Dedifferentiated amniotic fluid mesenchymal stem cell (primary cell): ENCODE data around the gene BANP.
"Not testable (repeated sequence)": the region's sequence is repeated elsewhere in the genome, so short reads cannot be mapped to it uniquely, and the experiment has no call there.

ENCODE experiments used
- DNase-seq: peaks from one replicate; pipeline ENCODE4 v3.0.0-alpha.2; 2016; ENCODE audit errors: extremely low spot score

BANP gene

DNA sequence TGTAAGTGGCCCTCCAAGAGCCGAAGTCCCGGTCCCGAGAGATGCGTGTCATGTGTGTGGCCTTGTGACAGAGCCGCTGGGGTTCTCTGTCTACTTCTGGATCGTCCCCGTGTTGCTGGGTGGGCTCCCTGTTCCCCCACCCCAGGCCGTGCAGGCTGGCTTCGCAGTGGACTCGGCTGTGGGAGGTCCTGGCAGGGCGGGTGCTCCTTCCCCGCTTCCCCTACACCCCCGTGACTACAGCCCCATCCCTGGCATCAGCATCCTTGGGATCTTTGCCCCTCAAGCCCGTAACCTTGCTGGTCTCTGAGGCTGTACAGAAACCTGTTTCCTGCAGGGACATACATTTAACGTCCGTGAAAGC is 136.3 kb downstream of the BANP start:
- no peak for DNase-seq

DNA sequence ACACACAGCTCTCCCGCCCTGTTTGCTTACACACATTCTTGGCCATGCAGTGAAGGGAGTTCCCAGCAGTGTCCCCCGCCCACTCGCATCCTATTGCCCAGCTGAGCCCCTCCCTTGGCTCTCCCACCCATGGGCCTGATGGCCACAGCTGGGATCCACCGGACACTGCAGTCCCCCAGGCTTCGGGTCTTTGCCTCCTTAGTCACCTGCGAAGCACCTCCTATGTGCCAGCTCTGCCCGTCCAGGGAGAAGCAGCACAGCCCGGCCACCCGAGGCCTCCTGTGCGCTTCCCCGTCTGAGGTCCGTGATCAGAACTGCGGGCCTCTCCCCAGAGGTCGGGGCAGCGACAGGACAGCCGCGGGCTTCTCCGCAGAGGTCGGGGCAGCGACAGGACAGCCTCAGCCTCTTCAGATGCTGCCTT is 136.9 kb downstream of the BANP start:
- no peak for DNase-seq

DNA sequence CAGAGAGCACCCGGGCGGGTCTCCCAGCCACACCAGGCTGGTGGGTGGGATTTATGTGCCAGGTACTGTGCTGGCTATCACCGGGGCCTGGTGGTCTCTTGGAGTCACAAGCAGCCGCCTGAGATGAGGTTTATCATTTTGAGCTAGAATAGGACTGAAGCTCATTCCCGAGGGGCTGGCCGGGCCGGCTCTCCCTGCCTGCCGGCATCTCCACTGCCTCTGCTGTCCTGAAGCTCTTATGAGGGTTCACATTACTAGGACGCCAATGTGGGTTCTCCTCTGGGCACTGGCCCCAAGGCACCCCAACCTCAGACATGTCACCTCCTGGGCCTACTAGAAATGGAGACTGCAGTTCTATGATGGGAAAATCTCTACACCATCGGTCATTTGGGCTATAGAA is 137.4 kb downstream of the BANP start:
- not testable (repeated sequence) for DNase-seq

DNA sequence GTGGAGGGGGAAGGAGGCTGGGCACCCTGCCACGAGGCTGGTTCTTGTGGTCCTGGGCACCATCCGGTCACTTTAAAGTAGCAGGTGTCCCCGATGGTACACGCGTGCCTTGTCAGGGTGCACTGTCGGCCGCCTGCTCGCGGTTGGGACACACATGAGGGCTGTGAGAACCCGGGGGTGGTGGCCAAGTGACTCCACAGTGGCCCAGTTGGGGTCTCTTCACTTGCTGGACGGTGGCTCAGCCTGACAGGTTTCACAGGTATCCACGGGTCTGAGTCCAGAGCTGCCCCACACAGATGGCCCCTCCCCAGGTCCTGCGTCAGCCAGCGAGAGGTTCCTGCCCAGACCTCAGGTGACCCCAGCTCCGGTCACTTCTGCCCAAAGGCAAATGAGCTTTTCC is 137.8 kb downstream of the BANP start:
- DNase-seq, result not testable (repeated sequence)

DNA sequence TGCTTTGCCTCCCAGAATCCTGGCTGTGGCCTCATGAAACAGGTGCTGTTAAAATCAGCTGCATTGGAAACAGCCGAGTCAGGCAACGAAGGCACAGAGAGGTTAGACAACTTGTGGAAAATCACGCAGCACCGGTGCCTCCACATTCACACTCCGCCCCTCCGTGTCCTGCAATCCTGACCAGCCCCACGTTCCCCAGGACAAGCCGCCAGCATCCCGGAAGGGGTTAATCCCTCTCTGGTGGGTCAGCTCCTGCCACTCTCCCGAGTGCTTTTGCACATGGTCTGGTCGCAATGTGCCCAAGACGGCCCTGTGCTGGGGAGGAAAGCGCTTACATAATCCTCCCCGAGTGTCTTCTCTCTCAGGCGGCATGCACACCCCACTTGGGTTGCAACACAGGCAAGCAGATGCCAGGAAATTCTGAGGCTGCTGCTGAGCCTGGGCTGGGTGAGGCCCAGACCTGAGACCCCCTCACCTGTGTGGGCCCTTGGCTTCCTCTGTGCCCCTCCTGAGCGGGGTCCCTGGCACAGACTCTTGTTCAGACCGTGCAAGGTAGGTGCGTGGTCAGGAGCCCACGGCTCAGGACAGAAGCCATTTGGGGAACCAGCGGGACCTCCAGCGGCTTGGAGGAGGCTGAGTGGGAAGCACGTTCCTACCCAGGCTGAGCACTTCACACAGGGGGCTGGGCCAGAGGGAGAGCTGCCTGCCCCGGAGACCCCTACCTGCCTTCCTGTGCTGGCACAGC is 138.6 kb downstream of the BANP start:
- not testable (repeated sequence) for DNase-seq

DNA sequence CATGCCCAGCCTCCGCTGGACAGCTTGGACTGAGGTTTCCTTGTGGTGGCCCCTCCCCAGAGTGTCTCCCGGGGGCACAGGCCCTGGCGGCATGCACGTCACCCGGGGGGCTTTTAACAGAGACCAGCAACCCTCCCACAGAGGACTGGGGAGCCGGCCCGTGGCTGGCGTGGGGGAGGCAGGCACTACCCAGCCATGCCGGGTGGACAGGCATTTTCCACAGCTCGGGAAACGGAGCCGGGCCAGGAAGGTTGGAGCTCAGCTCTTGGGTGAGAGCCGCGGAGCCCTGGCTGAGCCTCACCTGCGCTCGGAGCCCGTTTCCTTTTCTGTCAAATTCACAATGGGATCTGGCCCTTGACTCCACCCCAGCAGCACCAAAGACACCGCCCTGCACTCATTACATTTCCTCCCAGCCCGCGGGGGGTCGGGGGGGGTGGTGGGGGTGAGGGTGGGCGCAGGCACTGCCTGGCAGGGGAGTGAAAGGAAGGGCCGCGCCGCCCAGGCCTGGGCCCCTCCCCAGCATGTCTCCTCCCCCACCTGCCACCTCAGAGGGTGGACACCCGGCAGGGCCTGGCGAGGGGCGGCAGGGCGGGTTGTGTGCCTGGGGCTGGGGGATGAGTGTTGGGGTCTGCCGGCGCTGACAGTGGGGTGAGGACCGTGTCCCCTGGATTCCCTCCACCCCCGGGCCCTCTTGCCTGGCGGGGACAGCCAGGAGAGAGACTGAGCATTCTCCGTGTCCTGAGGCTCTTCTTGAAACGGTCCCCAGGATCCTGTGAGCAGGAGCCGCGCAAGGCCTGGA is 139.3 kb downstream of the BANP start:
- not testable (repeated sequence) for DNase-seq

DNA sequence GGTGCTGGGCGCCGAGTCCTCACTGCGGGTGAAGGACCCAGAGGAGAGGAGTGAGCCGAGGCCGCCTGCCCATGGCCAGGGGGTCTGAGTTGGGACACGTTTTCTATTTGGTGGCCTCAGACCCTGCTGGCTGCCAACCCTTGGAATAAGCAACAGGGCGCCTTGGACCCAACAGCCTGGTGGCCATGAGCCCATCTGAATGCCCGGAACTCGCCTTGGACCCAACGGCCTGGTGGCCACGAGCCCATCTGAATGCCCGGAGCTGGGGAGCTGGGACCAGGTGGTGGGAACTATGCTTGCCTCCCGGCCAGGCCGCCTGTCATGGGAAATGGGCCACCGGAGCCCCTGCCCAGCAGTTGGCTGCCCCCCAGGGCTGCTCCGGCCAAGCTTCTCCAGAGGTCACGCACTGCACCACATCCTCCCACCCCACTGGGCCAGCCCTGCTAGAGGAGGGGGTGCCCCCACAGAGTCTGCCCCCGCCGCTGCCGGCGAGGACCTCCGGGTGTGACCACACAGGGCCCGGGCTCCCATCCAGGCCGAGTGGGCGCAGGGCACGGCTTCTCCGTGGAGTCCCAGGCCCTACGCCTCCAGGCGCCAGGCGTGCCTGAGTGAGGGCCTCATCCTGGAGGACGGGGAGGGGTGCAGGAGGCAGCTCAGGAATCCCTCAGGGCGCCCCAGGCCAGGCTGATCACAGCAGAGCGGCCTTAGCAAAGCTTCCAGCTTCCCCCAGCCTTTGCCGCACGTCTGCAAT is 140.2 kb downstream of the BANP start:
- peak; percentile 50 for DNase-seq

DNA sequence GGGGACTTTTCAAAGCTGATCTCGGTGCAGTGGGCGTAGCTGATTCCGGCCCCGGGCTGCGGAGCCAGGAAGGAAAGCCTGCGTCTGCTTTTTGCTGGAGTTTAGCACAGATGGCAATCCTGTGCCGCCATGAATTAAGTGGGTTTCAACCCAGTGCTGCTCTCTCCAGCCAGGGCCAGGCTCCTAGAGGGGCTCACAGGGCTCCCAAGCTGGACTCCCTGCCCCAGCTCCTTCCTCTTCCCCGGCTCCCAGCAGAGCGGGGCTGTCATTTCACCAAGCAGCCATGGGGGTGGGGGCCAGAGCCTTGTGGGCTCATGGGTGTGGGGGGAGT is 140.7 kb downstream of the BANP start:
- DNase-seq, result not testable (repeated sequence)

DNA sequence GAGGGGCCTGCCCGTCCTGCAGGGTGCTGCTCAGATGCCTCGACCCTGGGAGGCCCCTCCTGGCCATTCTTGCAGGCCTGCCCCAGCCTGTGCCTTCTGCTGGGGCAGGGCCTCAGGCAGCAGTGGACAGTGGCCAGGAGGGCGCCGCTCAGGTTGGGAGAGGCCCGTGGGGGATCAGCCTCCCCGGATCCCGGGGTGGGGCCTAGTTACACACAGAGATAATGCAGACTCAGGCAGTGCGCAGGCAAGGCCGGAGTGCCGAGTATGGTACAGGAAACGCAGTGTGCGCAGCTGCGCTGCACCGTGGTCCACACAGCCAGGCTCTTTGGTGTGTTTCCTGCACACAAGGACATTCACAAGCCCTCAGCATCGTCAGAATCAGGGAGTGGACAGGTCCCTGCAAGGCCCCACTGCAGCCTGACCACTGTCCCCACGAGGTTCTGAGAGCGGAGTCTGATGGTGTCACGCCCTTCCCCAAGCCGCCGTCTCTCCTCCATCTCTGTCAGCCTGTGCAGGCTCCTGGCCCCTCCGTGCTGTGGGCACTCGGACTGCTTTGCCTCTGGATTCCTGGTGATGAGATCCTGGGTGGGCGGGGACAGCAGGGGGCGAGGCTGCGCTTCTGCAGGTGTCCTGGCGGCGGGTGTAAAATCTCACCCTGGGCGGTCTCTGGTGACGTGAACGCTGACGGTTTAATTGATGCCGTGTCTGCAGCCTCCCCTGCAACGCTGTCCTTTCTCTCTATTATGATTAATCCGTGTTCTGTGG is 141.7 kb downstream of the BANP start:
- DNase-seq, result not testable (repeated sequence)

DNA sequence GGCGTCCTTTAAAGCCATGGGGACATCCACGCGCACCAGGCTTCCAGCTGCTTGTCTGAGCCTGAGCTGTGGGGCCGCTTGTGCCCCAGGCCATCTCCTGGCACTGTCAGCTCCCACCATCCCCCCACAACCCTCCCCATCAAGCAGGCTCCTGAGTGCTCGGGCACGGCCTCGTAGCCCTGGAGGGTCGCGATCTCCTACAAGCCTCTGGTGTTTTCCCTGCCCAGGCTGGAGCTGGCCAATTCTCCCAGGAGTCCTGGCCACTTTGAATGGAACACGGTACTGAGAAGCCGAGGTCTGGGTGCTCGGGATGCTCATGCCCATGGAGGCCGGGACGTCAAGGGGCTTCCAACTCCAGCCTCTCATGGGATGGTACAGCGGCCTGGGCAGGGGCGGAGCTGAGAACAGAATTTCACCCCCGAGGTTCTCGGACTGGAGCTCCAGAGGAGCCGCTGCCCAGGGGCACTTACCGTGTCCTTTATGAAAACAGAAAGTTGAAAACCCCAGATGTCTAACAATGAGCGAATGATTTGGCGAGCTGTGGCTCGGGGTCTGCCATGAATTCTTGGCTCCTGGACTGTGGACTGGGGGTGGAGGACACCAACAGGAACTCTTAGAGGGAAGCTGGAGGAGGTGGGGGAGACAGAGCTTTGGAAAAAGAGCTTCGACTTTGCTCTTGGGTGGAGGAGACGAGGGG is 142.5 kb downstream of the BANP start:
- DNase-seq, result not testable (repeated sequence)

DNA sequence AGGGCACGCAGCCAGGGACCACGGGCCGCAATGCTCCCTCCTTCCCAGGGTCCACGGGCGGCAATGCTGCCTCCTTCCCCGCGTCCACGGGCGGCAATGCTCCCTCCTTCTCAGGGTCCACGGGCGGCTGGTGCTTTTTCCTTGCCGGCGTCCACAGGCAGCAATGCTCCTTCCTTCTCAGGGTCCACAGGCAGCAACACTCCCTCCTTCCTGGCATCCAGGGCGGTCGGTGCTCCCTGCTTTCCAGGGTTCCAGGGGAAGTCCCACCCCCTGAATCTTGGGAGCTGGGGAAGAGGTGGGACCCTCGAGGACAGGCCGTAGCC is 143.0 kb downstream of the BANP start:
- DNase-seq, result not testable (repeated sequence)

DNA sequence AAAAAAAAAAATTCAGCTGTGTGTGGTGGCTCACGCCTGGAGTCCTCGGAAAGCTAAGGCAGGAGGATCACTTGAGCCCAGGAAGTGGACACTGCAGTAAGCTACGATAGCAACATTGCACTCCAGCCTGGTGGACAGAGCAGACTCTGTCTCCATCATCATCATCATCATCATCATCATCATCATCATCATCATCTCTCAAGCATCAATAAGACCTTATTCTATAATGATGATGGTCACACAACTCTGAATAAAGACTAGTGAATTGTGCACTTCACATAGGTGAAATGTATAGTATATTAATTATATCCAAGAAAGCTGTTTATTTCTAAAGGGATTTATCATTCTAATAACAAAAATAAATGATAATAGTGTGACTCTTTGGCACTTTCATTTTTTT is 143.7 kb downstream of the BANP start:
- not testable (repeated sequence) for DNase-seq

DNA sequence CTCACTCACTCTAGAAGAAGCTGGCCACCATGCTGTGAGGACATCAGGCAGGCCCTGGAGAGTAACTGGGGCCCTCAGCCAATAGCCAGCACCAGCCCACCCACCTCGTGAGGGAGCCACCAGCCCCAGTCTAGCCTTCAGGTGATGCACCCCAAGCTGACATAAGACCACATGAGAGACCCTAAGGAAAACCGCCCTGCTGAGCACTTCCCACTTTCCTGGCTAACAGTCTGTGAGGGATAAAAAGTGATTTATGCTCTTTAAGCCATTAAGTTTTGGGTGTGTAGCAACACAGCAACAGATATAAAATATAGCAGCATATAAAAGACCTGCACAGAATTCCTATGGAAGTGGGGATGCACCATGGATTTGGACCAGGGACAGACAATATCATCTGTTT is 145.4 kb downstream of the BANP start:
- DNase-seq, result not testable (repeated sequence)

DNA sequence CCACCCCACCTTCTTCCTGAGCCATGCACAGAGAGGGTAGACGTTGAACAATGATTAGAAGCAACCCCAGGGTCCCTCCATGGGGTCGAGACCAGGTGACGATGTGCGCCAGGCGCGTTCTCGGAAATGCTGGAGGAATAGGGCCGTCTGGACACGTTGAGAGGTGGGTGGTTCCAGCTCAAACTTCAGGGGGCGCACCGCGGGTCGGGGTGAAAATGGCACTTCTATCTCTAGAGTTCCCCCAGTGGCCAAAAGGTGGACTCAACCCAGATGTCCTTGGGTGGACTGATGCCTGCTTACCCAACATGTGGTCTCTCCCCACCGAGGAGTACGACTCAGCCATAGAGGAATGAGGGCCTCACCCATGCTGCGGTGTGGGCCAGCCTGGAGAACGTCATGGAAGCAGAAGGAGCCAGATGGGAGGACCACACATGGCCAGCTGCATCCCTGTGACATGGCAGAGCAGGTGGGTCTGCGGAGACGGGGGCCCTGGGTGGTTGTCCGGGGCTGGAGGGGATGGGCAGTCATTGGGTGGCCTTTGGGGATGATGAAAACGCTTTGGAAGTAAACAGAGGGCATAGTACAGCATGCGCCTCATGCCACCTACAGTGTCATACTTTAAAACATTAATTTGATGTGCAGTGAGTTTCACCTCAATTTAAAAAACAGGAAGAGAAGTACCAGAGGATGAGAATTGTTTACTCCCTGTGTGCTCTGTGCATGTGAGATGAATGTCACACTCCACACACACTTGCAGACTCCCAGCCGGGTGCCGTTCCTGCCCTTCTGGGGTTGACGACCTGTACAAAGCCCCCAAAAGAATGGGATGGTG is 147.7 kb downstream of the BANP start:
- peak; percentile 67 for DNase-seq

DNA sequence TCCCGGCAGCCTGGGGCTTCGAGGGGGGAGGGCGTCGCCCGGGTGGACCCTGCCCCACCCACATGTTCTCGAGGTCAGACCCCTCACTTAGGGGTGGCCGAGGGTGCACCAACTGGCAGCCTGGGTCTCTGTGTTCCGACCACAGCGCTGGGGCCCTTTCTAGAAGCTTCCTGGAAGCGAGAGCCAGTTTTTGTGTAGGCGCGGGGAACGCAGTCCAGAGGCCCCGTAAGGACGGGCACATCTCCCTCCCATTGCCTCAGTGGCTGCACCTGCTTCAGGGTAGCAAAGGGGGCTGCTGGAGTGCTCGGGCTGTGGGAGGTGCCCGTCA is 148.3 kb downstream of the BANP start:
- no peak for DNase-seq

DNA sequence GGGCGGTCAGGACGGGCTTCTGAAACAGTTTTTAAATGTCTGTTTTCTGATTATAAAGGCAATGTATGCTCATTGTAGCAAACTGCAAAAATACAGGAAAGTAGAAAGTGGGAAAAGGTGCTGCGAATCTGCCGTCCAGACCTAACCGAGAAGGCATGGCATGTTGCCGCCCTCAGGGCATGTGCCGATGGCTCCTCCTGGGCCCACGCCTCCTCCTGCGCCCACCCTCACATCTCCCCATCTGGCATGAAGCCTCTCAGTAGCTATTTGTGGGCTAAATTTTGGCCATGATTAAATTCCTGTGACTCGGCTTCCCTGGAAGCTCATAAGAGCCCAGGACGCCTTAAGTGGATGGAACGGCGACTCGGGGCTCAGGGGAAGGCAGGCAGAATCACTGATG is 148.7 kb downstream of the BANP start:
- DNase-seq, result not testable (repeated sequence)

DNA sequence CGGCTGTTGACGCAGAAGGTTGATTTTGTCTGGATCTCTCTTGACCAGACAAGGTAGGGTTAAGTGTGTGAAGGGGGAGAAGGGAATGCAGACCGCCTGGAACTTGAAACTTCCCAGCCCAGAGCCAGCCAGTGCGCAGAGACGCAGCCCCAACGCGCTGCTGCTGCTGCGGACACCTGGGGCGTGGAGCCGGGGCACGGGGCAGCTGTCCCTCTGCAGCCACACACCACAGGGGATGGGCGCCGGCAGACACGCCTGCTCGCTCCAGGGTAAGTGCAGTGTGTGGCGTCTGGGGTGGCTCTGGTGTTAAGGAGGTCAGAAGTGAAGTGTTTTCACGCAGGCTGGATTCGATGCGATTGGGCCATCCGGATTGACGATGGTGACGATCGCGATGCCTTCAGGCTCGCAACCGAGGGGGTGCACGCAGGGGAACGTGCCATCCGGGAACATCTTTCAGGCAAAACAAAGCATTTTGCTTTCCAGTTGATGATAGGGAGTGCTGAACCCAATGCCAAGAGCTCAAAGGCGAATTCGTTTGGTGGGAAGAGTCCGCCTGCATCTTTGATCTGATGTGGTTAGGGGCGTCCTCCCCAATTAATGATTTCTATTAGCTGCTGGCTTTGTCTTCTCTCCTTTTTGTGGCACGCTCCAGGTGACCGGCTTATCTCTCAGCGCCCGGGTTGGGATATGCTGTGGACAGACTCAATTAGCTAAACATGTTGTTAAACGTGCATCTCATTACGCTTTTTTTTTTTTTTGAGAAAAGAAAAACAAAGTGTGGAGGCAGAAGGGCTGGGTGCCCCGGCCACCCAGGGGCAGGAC is 149.8 kb downstream of the BANP start:
- not testable (repeated sequence) for DNase-seq

DNA sequence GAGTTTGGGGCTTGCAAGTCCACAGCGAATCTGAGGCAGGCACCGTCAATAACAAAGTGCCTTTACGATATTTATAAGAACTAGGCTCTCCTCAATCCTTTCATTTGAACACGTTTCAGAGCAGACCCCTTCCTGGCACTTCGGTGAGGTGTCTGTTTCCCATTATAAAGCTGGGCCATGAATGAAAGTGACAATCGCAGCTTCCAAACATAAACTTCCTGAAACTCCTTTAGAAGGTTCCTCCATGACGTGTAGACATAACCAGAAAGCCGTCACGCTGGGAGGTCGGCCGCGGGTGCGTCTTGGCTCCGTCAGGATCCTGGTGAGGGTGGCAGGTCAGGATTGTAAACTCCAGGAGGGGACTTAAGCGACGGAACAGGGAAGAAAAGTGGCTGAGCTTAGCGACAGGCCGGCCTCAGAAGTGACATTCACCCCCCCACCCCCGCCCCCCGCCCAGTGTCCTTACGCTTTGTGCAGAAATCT is 150.4 kb downstream of the BANP start:
- DNase-seq, result not testable (repeated sequence)

DNA sequence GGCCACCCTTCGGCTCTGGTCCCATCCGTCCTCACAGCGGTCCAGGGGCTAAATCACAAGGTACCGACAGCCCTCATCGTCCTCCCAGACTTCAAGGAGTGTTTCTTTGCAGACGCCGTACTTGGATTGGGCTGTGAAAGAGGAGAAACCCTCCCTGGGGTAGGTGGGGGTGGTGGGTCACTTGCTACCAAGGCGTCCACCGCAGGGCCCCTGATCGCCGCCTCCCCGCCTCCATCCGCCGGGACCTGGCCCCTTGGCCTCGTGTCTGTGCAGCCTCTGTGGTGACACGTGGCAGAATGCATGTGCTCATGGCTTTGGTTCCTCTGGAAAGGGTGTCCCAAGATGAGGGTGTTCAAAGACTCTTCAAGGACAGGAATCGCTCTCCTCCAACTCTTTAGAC is 151.4 kb downstream of the BANP start:
- DNase-seq, result no peak

DNA sequence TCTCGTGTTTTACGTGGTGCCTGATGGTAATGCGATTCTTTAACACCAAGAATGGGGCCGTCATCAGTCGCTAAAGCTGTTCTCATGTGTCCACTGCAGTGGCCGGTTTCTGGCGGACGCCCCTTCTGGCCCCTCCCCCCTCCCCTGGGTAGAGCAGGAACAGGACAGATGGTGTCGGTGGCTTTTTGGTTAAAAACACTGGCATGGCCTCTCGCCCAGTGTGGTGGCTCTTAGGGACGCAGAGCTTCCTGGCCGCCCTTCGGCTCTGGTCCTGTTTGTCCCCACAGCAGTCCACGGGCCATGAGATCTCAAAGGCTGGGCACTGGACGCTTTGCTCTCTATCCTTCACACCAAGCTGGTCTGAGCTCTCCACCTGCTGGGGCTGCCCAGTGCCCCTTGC is 151.8 kb downstream of the BANP start:
- DNase-seq, result no peak
